SK-N-MC (cell line): Measurements from ENCODE around the gene CDKL2.

Experiments
- DNase-seq: peaks from one replicate; pipeline ENCODE4 v3.0.0-alpha.2; 2011; ENCODE audit warnings: low read depth, low spot score
- H3K27ac ChIP-seq: fragments of 200-600 bp; sonication (generic); 2 replicates; pipeline ENCODE4 v1.5.1; 2016; ENCODE audit warnings: mixed run types
- H3K36me3 ChIP-seq: fragments of 200-600 bp; sonication (generic); 2 replicates; pipeline ENCODE4 v1.6.1; 2017; ENCODE audit warnings: antibody characterized with exemption, low read length, mixed read lengths; ENCODE audit not compliant: insufficient read depth
- H3K4me3 ChIP-seq: fragments of 200-600 bp; sonication (generic); 2 replicates; pipeline ENCODE4 v1.5.1; 2016
- H3K9ac ChIP-seq: fragments of 200-600 bp; sonication (generic); 2 replicates; pipeline ENCODE4 v1.8.0; 2017; ENCODE audit warnings: mixed run types, mixed read lengths; ENCODE audit not compliant: insufficient read length
- H3K9me3 ChIP-seq: fragments of 200-600 bp; sonication (generic); 2 replicates; pipeline ENCODE4 v1.6.1; 2017; ENCODE audit warnings: low read depth, mild to moderate bottlenecking, antibody characterized with exemption, low read length, moderate library complexity, mixed read lengths
- EZH2 ChIP-seq: fragments of 200-600 bp; sonication (generic); IDR thresholded peaks from one replicate; pipeline ENCODE4 v1.6.1; 2017; ENCODE audit warnings: antibody characterized with exemption
- FOXP2 ChIP-seq: optimal IDR thresholded peaks from 2 replicates; pipeline ENCODE3; 2011; ENCODE audit warnings: mild to moderate bottlenecking, moderate library complexity; ENCODE audit not compliant: insufficient read depth; ENCODE audit errors: extremely low read length, control extremely low read depth
- POLR2AphosphoS5 ChIP-seq: IDR thresholded peaks from 2 replicates; pipeline ENCODE4 v1.6.1; 2012; ENCODE audit warnings: mild to moderate bottlenecking, low read depth, low read length, borderline replicate concordance

Gene CDKL2

DNA sequence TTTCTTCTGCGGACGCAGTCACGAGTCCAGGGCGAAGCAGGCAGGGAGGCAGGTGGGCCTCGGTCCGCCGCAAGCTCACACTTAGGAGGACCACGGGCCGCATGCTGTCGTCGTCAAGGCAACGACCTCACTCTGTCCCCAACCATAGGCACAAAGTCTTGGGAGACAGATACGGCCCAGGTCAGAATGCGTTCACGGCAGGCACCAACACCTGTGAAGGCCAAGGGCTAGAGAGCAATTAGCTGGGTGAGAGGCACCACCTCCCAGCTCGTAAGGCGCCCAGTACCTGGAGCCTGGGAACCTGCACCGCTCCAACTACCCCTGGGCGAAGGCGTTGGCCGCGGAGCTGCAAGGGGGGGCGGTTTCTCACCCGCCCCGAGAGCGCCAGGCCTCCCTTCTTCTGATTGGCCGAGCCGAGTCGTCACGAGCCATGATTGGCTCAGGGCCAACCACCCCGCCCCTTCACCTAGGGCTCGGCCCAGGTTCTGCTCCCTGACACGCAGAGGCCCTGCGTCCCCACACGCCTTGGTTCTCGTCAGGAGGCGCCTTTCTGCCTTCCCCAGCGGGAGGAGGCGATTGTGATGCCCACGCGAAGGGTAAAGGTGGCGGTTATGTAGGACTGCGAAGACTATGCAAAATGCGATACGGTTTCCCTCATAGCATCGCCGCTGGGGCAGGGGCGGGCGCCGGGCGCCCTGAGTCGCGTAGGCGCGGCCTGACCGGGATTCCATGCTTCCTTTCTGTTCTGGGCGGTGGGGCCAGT is at the start of gene CDKL2:
TSS of gene CDKL2 (minus strand) at position 355 of the 763 bp plus-strand sequence. CDS start 4,540 bp downstream, outside the sequence.
- no peak for DNase-seq
- no peak within 1 kb of the TSS for H3K9ac ChIP-seq

GRCh38 chr4:75678965-75679364 is 48.6 kb upstream of the CDKL2 start:
- H3K36me3 ChIP-seq: peaks cover 13% of the 10 kb centered on the region
- no peak overlapping the region for H3K4me3 ChIP-seq
- H3K27ac ChIP-seq: no peak overlapping the region
- no peak overlapping the region for H3K9ac ChIP-seq
- no peaks in the 10 kb centered on the region for H3K9me3 ChIP-seq
- TF ChIP-seq FOXP2: no peak
- TF ChIP-seq EZH2: no peak
- no peak for TF ChIP-seq POLR2AphosphoS5
- DNase-seq: no peak

More for the DNA sequence above, at the start of gene CDKL2:
- Histone ChIP-seq H3K4me3 (peak within 1 kb of the TSS; percentile 74), H3K9me3 (no peaks in the 10 kb centered on the region), H3K36me3 (no peaks in the 10 kb centered on the region), H3K27ac (no peak within 1 kb of the TSS)
- no peak for TF ChIP-seq EZH2
- no peak for TF ChIP-seq FOXP2
- no peak for TF ChIP-seq POLR2AphosphoS5

GRCh38 chr4:75678473-75678872 is 48.1 kb upstream of the CDKL2 start:
- Histone ChIP-seq H3K9me3 (no peaks in the 10 kb centered on the region), H3K9ac (no peak overlapping the region), H3K27ac (no peak overlapping the region), H3K4me3 (no peak overlapping the region), H3K36me3 (peaks cover 13% of the 10 kb centered on the region)
- TF ChIP-seq EZH2: no peak
- TF ChIP-seq POLR2AphosphoS5: no peak
- TF ChIP-seq FOXP2: no peak
- DNase-seq: no peak

DNA sequence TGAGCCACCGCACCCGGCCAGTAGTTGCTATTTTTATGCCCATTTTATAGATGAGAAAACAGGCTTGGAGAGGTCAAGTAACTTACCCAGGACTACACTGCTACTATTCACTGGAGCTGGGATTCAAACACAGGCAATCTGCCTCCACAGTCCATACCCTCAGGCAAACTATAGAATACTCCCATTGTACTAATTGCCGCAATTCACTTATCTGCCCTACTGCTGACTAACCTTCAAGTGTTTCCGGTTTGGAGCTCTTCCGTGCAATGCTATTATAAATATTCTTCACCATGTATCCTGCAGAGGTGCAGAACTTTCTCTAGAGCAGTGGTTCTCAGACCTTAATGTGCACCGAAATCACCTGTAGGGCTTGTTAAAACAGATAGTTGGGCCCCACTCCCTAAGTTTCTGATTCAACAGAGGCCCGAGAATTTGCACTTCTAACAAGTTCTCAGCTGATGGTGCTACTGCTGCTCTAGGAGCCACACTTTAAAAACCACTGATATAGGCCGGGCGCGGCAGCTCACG is 44.7 kb upstream of the CDKL2 start:
- Histone ChIP-seq H3K27ac (peak overlapping the region; percentile 67), H3K9ac (no peak overlapping the region), H3K36me3 (peaks cover 22% of the 10 kb centered on the region), H3K9me3 (no peaks in the 10 kb centered on the region), H3K4me3 (peak overlapping the region; percentile 21; the same call in 1 of the 2 replicates)
- DNase-seq: peak; percentile 89
- TF ChIP-seq POLR2AphosphoS5 (peak; percentile 42; the same call in 1 of the 2 replicates), FOXP2 (no peak)

- TF ChIP-seq EZH2 (no peak), POLR2AphosphoS5 (no peak), FOXP2 (no peak)
- Histone ChIP-seq H3K9ac (peak overlapping the region; percentile 85), H3K9me3 (no peaks in the 10 kb centered on the region), H3K36me3 (peaks cover 17% of the 10 kb centered on the region), H3K27ac (peak overlapping the region; percentile 88), H3K4me3 (peak overlapping the region; percentile 98)
- DNase-seq: no peak
Measured at GRCh38 chr4:75673959-75674328, 43.6 kb upstream of the CDKL2 start.

- Histone ChIP-seq H3K4me3 (peak within 1 kb of the TSS; percentile 98), H3K27ac (peak within 1 kb of the TSS; percentile 88), H3K9me3 (no peaks in the 10 kb centered on the region), H3K36me3 (peaks cover 11% of the 10 kb centered on the region), H3K9ac (peak within 1 kb of the TSS; percentile 91)
- DNase-seq: peak; percentile 89
- no peak for TF ChIP-seq EZH2
- peak; percentile 72 for TF ChIP-seq FOXP2
- peak; percentile 89 for TF ChIP-seq POLR2AphosphoS5
Measured at GRCh38 chr4:75673027-75673958, 43.0 kb upstream of the CDKL2 start, which contains the start of gene G3BP2. Gene G3BP2 (minus strand): TSS chr4:75673411. CDS start chr4:75662025, 11,386 bp downstream.

DNA sequence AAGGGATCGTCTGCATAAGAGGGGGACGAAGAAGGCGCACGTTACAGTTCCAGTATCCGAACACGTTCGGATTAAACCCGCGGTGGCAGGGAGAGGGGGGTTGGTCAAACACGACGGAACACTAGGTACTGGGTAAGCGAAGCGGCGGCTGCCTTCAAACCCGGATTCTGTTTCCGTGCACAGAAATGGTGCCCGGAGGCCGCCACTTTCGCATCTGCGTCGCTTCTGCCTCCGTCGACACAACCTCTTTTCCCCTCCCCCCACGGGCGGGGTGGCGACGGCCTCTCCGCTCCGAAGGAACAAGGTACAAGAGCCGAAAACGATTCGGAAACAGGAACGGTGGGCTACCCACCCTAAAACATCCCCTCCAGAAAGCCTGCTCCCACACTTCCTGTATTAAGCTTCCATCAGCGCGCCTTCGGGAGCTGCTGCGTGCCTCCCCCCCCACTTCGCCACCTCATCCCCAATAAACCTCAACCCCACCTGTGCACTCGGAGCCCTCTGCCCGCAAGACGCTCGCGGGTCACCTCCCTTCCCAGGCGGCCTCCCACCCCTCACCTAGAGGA is 42.2 kb upstream of the CDKL2 start:
- DNase-seq: no peak
- Histone ChIP-seq H3K9me3 (no peaks in the 10 kb centered on the region), H3K4me3 (peak overlapping the region; percentile 98), H3K36me3 (peaks cover 8% of the 10 kb centered on the region; the same call in 1 of the 2 replicates), H3K9ac (peak overlapping the region; percentile 91), H3K27ac (peak overlapping the region; percentile 81; the same call in 1 of the 2 replicates)
- TF ChIP-seq POLR2AphosphoS5 (no peak), FOXP2 (no peak), EZH2 (no peak)
